ENCODE results near the gene BRINP1. TPM values are rescaled to one million over a fixed set of nuclear protein-coding genes. Genes with fewer than 3 reads are reported as not detected.

BRINP1 gene
- polyA plus RNA-seq, 3 donors = not detected

DNA sequence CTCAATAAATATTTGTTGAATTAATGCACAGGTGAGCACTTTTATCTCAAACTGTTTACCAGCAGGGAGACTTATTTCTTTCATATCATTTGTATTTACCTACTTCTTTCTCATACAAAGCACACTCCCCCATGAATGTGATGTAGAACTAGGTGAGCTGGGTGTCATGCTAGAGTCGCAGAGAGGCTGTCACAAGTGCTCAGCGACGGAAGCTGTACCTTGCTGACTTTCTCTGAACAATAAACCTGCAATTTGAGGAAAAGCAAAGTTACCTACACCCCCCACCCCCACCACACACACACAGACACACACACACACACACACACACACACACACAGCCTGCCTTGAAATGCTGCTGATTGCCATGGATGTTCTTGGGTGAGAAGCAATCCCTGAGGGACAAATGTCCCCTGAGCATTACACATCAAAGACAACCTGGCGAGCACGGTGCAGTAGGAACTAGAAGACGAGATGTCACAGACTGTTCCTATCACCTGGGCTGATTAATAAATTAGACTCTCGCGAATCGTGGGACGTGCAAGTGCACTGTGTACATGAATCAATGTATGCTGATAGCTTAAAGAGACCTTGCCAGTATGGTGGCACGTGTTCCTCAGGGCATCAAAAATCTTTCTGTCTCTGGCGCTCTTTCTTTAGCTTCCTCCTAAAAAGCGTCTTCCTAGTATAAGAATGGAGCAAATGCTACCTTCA lies 66.1 kb downstream of the BRINP1 start:
- Mint-ChIP-seq H3K9me3 (peaks cover 0 to 7% (median 3%) of the 10 kb centered on the region in 7 donors), H3K27me3 (ENCODE audit: low read depth in 3 of 3) (no peaks in the 10 kb centered on the region), H3K4me1 (peaks cover 2% of the 10 kb centered on the region), H3K27ac (no peak overlapping the region), H3K4me3 (no peak overlapping the region), H3K36me3 (no peaks in the 10 kb centered on the region)
- Histone ChIP-seq H4K20me1 (ENCODE audit: insufficient read depth, low read length) (no peaks in the 10 kb centered on the region), H3K79me2 (ENCODE audit: insufficient read depth, low read length) (no peaks in the 10 kb centered on the region), H3K27me3 (ENCODE audit: control insufficient read depth in 2 of 2, insufficient read depth in 2 of 2, low read length in 2 of 2) (no peaks in the 10 kb centered on the region), H3K9ac (ENCODE audit: insufficient read depth, low read length, poor library complexity, severe bottlenecking) (no peak overlapping the region), H3K27ac (ENCODE audit: low read depth in 1 of 2, low read length in 2 of 2) (no peak overlapping the region), H3K4me1 (ENCODE audit: control insufficient read depth in 1 of 2, insufficient read depth in 2 of 2, low read length in 2 of 2) (no peaks in the 10 kb centered on the region), H3K4me3 (replicated peaks in 1 of 3; ENCODE audit: low read depth in 2 of 3, low read length in 3 of 3) (no peak overlapping the region), H3K9me3 (replicated peaks in 1 of 2; ENCODE audit: control insufficient read depth in 1 of 2, insufficient read depth in 1 of 2, low read length in 2 of 2) (no peaks in the 10 kb centered on the region), H3K4me2 (replicated peaks; ENCODE audit: extremely low read depth, low read length, poor library complexity, severe bottlenecking) (no peak overlapping the region), H3K36me3 (replicated peaks in 1 of 2; ENCODE audit: control insufficient read depth in 1 of 2, insufficient read depth in 2 of 2, low read length in 2 of 2) (no peaks in the 10 kb centered on the region), H2AFZ (ENCODE audit: insufficient read depth, low read depth, low read length, poor library complexity, severe bottlenecking) (no peak overlapping the region)
- intact Hi-C loops (cut with micrococcal nuclease) = no loop called here
- TF ChIP-seq, protein P1, sequence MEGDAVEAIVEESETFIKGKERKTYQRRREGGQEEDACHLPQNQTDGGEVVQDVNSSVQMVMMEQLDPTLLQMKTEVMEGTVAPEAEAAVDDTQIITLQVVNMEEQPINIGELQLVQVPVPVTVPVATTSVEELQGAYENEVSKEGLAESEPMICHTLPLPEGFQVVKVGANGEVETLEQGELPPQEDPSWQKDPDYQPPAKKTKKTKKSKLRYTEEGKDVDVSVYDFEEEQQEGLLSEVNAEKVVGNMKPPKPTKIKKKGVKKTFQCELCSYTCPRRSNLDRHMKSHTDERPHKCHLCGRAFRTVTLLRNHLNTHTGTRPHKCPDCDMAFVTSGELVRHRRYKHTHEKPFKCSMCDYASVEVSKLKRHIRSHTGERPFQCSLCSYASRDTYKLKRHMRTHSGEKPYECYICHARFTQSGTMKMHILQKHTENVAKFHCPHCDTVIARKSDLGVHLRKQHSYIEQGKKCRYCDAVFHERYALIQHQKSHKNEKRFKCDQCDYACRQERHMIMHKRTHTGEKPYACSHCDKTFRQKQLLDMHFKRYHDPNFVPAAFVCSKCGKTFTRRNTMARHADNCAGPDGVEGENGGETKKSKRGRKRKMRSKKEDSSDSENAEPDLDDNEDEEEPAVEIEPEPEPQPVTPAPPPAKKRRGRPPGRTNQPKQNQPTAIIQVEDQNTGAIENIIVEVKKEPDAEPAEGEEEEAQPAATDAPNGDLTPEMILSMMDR (IDR thresholded peaks at IDR 0.05) = no peak
- 93% methylated on average over 8 of the region's 13 CpGs for WGBS (ENCODE audit: insufficient coverage)
- peak in 1 of 3 donors; percentile 0 for DNase-seq

DNA sequence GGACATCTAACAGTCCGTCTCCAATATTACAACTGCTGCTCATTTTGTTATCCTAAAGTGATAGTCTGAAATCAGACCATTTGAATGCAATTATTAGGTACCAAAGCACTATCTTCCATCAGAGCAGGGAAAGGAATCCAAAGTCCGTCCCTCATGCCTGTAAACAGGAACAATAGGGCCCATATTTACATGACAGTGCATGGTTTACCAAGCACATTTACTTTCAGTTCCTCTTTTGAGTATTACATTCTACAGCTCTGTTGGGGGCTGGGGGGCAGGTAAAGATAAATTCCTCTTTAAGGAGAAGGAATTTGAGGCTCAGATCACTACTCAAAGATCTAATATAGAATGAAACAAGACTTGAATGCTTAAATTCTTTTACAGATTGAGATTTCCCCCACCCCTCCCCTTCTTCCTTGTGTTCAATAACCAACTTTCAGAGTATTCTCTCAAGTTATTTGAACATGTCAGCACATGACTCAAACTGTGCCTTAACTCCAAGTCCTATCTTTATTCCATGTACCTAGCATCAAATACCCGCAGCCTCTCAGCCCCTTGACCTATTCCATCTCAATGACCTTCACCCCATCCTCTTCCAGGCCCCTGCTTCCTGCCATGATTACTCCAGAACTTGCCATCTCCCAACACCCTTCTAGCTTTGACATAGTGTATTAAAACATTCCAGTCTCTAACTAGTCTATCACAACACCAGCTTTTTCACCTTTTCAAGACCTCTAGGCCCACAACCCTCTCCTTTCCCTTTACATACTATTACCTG lies 71.0 kb downstream of the BRINP1 start:
- H3K4me1 Mint-ChIP-seq = peaks cover 2% of the 10 kb centered on the region

More for the DNA sequence above, 71.0 kb downstream of the BRINP1 start:
- H3K9me3 Mint-ChIP-seq = peaks cover 0 to 7% (median 1%) of the 10 kb centered on the region in 7 donors
- Histone ChIP-seq H3K79me2 (ENCODE audit: insufficient read depth, low read length) (no peaks in the 10 kb centered on the region), H3K4me1 (ENCODE audit: control insufficient read depth in 1 of 2, insufficient read depth in 2 of 2, low read length in 2 of 2) (no peaks in the 10 kb centered on the region), H3K9me3 (replicated peaks in 1 of 2; ENCODE audit: control insufficient read depth in 1 of 2, insufficient read depth in 1 of 2, low read length in 2 of 2) (no peaks in the 10 kb centered on the region), H3K4me3 (replicated peaks in 1 of 3; ENCODE audit: low read depth in 2 of 3, low read length in 3 of 3) (no peak overlapping the region), H3K36me3 (replicated peaks in 1 of 2; ENCODE audit: control insufficient read depth in 1 of 2, insufficient read depth in 2 of 2, low read length in 2 of 2) (no peaks in the 10 kb centered on the region), H3K27me3 (ENCODE audit: control insufficient read depth in 2 of 2, insufficient read depth in 2 of 2, low read length in 2 of 2) (no peaks in the 10 kb centered on the region), H3K9ac (ENCODE audit: insufficient read depth, low read length, poor library complexity, severe bottlenecking) (no peak overlapping the region), H3K4me2 (replicated peaks; ENCODE audit: extremely low read depth, low read length, poor library complexity, severe bottlenecking) (no peak overlapping the region), H3K27ac (ENCODE audit: low read depth in 1 of 2, low read length in 2 of 2) (no peak overlapping the region), H2AFZ (ENCODE audit: insufficient read depth, low read depth, low read length, poor library complexity, severe bottlenecking) (no peak overlapping the region), H4K20me1 (ENCODE audit: insufficient read depth, low read length) (no peaks in the 10 kb centered on the region)
- TF ChIP-seq, protein P1 (IDR thresholded peaks at IDR 0.05) = no peak
- peaks cover 0 to 2% (median 0%) of the 10 kb centered on the region in 3 donors for H3K27me3 Mint-ChIP-seq (ENCODE audit: low read depth in 3 of 3)
- H3K36me3 Mint-ChIP-seq = no peaks in the 10 kb centered on the region
- peak in 1 of 3 donors; percentile 0 for DNase-seq
- intact Hi-C loops (cut with micrococcal nuclease) = no loop called here
- no peak overlapping the region for H3K27ac Mint-ChIP-seq
- 46% methylated on average over 2 of the region's 3 CpGs for WGBS (ENCODE audit: insufficient coverage)
- H3K4me3 Mint-ChIP-seq = no peak overlapping the region

Measured in CD14-positive monocyte (primary cell).